Peyer's patch (tissue), 4 donors: ENCODE results near the gene RTTN.

ENCODE experiments used
- POLR2A ChIP-seq, 2 donors: fragments of 450-650 bp; IDR thresholded peaks; one replicate each; pipeline ENCODE4 v1.5.1; 2017; ENCODE audit warnings: antibody characterized with exemption in 2 of 2, mild to moderate bottlenecking in 2 of 2, moderate library complexity in 2 of 2
- TF ChIP-seq, protein P1 (sequence below), 6 experiments: fragments of 450-650 bp in 4 of 6; fragments of 200-600 bp in 2 of 6; sonication (generic) in 1 of 6; IDR thresholded peaks; one replicate each; pipeline ENCODE4 v1.5.1; 2017 to 2019; ENCODE audit warnings: antibody characterized with exemption in 6 of 6, mild to moderate bottlenecking in 3 of 6, moderate library complexity in 1 of 6

DNA sequence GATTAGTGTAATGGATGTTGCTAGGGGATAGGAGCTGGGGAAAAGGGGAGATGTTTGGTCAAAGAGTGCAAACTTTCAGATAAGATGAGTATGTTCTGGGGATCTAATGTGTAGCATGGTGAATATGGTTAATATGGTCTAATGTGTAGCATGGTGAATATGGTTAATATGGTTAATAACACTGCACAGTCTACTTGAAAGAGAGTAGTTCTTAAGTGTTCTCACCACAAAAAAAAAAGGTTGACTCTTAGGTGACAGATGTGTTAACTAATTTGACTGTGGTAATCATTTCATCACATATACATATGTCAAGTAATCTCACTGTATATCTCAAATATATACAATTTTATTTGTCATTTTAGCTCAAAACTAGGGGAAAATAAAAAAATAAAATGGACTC is 136.5 kb downstream of the RTTN start:
- TF ChIP-seq, protein P1, sequence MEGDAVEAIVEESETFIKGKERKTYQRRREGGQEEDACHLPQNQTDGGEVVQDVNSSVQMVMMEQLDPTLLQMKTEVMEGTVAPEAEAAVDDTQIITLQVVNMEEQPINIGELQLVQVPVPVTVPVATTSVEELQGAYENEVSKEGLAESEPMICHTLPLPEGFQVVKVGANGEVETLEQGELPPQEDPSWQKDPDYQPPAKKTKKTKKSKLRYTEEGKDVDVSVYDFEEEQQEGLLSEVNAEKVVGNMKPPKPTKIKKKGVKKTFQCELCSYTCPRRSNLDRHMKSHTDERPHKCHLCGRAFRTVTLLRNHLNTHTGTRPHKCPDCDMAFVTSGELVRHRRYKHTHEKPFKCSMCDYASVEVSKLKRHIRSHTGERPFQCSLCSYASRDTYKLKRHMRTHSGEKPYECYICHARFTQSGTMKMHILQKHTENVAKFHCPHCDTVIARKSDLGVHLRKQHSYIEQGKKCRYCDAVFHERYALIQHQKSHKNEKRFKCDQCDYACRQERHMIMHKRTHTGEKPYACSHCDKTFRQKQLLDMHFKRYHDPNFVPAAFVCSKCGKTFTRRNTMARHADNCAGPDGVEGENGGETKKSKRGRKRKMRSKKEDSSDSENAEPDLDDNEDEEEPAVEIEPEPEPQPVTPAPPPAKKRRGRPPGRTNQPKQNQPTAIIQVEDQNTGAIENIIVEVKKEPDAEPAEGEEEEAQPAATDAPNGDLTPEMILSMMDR (IDR thresholded peaks at IDR 0.05): no peak
- no peak for TF ChIP-seq POLR2A (IDR thresholded peaks at IDR 0.05)
